Measurements from ENCODE around the gene MYO18B.

The MYO18B gene

DNA sequence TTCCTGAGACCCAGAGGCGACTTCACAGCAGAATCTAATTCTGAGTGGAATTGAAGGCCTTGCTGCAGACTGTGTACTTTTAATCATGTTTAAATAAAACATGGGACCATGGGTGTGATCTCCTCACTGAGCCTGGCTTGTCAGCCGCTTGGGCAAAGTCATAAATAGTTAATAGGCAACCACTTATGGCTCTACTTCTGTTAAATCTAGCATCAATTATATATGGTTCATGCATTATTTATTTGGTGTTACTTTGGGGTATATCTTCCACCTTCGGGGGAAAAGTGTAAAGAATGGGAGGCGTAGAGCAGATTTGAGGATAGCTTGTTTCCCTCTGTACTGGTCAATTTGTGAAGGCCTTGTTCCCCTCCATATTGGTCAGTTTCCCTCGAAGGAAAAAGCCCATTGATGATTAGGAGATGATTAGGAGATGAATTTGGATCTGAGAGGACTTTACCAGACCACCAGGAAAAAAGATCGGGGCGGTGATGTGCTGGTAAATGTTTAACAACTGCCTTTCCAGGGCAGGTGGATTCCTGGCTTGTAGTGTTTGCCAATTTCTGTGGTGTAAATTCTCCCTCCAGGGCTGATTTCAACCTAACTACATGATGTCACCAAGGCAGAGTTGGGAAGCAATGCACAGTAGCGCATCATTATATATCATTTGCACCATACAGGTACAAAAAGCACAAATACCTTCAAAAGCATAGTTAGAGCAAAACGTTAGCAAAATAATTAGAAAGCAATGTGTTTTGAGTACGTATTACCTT is 223.2 kb downstream of the MYO18B start:
- TF ChIP-seq, protein P1, sequence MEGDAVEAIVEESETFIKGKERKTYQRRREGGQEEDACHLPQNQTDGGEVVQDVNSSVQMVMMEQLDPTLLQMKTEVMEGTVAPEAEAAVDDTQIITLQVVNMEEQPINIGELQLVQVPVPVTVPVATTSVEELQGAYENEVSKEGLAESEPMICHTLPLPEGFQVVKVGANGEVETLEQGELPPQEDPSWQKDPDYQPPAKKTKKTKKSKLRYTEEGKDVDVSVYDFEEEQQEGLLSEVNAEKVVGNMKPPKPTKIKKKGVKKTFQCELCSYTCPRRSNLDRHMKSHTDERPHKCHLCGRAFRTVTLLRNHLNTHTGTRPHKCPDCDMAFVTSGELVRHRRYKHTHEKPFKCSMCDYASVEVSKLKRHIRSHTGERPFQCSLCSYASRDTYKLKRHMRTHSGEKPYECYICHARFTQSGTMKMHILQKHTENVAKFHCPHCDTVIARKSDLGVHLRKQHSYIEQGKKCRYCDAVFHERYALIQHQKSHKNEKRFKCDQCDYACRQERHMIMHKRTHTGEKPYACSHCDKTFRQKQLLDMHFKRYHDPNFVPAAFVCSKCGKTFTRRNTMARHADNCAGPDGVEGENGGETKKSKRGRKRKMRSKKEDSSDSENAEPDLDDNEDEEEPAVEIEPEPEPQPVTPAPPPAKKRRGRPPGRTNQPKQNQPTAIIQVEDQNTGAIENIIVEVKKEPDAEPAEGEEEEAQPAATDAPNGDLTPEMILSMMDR (IDR thresholded peaks at IDR 0.05; ENCODE audit: control extremely low read depth, extremely low read depth, low read depth, missing control alignments): no peak
- ChIA-PET POLR2A (no interaction called here), CTCF (no interaction called here)
- no peak for DNase-seq (ENCODE audit: extremely low spot score)

GRCh38 chr22:25966448-25966913 is 224.5 kb downstream of the MYO18B start:
- CTCF ChIA-PET: no interaction called here
- POLR2A ChIA-PET: no interaction called here
- no peak for DNase-seq (ENCODE audit: extremely low spot score)
- TF ChIP-seq, protein P1 (IDR thresholded peaks at IDR 0.05; ENCODE audit: control extremely low read depth, extremely low read depth, low read depth, missing control alignments): no peak

- ChIA-PET CTCF (interaction anchor here (1.2 to 1.9 kb wide), 2 partner anchors 11 to 13 kb away, joined by 3 to 7 read pairs; no protein-coding TSS in a partner anchor), POLR2A (no interaction called here)
- TF ChIP-seq, protein P1 (IDR thresholded peaks at IDR 0.05; ENCODE audit: control extremely low read depth, extremely low read depth, low read depth, missing control alignments): no peak
- DNase-seq (ENCODE audit: extremely low spot score): no peak
These were observed 227.3 kb downstream of the MYO18B start for GRCh38 chr22:25969286-25969685.

- POLR2A ChIA-PET: no interaction called here
These were observed 227.9 kb downstream of the MYO18B start for GRCh38 chr22:25969901-25970300.

GRCh38 chr22:25970374-25970911 is 228.5 kb downstream of the MYO18B start:
- ChIA-PET POLR2A (no interaction called here), CTCF (interaction anchor here (1.9 kb wide), 1 partner anchor 12 kb away, joined by 7 read pairs; no protein-coding TSS in a partner anchor)
- DNase-seq (ENCODE audit: extremely low spot score): no peak
- TF ChIP-seq, protein P1 (IDR thresholded peaks at IDR 0.05; ENCODE audit: control extremely low read depth, extremely low read depth, low read depth, missing control alignments): no peak

More at GRCh38 chr22:25969901-25970300, 227.9 kb downstream of the MYO18B start:
- TF ChIP-seq, protein P1 (IDR thresholded peaks at IDR 0.05; ENCODE audit: control extremely low read depth, extremely low read depth, low read depth, missing control alignments): no peak
- CTCF ChIA-PET: interaction anchor here (1.9 kb wide), 1 partner anchor 11 kb away, joined by 7 read pairs; no protein-coding TSS in a partner anchor
- no peak for DNase-seq (ENCODE audit: extremely low spot score)

- CTCF ChIA-PET: no interaction called here
- POLR2A ChIA-PET: no interaction called here
- no peak for DNase-seq (ENCODE audit: extremely low spot score)
- TF ChIP-seq, protein P1 (IDR thresholded peaks at IDR 0.05; ENCODE audit: control extremely low read depth, extremely low read depth, low read depth, missing control alignments): no peak
These were observed 229.2 kb downstream of the MYO18B start for GRCh38 chr22:25970999-25971811.
